HG03108 (cell line): ENCODE data around the gene DPEP1.
"Not testable (repeated sequence)": the region's sequence is repeated elsewhere in the genome, so short reads cannot be mapped to it uniquely, and the experiment has no call there.

Source experiments
- ATAC-seq: cut with Tn5 transposase; IDR thresholded peaks from one replicate; pipeline ENCODE4 v1.9.1; 2021; ENCODE audit warnings: moderate library complexity; ENCODE audit not compliant: unreplicated experiment

Gene DPEP1

DNA sequence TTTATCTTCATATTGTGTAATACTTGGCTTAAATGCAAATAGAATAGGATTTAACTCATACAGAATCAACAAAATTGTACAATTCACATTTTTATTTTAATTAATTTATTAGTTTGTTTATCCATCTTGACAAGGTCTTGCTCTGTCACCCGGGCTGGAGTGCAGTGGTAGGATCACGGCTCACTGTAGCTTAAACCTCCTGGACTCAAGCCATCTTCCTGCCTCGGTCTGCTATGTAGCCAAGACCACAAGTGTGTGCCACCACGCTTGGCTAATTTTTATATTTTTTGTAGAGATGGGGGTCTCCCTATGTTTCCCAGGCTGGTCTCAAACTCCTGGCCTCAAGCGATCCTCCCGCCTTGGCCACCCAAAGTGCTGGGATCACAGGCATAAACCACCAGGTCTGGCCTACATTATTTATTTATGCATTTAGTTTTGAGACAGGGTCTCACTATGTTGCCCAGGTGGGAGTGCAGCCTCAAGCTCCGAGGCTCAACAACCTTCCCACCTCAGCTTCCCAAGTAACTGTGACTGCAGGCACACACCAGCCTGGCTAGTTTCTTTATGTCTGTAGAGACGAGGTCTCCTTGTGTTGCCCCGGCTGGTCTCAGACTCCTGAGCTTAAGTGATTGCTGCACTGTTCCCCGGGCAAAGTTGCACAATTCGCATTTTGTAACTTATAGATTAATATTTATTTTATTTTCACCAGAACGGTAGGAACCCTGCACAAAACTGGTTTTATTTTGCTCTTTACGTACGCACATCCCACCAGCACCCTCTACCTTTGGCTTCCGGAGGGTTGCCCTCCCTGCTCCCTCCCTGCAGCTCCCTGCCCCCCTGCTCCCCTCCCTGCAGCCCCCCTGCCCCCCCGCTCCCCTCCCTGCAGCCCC, 4.9 kb downstream of the DPEP1 start:
- ATAC-seq: no peak

DNA sequence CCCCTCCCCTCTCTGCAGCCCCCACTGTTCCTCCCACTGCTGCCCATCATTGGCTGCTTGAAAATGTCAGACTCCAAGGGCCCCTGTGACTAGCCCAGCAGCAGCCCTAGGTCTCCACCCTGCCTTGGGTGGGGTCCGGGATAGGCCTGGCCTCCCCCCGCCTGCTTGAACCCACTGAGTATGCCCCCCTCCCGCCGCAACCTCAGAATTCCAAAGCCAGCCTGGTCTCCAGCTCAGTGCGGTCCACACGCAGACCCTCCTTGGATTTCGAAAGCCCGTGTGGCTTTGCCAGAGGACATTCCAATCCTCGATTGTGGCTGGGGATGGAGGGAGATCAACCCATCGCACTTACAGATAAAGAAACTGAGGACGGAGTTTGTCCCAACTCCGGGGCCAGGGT, 6.4 kb downstream of the DPEP1 start:
- ATAC-seq: no peak

DNA sequence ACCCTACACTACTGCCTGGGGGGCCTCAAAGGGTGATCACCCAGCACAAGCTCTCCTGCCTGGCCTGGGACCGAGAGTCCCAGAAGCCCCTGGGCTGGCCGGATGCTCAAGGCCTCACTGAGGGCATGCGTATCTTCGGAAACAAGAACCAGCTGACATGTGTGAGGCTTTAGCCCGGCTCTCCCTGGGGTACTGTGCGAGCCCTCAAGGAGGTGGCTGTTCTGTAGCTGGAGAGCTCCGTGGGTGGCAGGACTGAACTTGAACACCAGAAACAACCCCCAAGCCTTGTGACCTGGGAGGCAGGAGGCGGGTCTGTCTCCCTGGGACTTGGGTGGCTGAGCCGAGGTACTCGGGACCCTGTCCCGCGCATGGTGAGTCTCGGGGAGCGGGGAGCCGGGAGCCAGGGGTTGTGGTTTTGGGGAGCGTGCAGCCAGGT, 7.0 kb downstream of the DPEP1 start:
- ATAC-seq: no peak

DNA sequence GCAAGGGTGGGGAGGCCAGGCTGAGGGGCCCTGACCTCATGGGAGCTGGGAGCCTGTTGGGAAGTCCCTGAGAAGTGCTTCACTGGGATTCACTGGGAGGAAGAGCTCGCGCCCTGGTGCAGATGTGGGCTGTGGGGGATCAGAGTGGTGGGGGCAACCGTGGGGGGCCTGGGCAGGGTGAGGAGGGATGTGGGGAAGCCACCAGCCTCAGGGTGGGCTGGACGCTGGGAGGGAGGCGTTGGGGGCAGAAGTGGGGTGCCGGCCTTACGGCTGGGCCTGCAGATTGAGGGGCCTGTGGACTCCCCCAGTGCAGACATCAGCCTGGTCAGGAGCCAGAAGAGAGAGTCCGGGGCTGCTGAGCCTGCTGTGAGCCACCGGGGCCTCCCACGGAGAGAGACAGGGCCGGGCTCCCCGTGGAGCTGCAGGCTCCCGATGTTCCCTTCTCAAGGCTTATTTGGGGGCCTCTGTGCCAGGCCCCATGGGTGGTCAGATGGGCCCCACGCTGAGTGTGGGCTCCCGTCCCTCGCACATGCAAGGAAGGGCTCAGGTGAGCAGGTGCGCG, 7.8 kb downstream of the DPEP1 start:
- ATAC-seq: no peak

DNA sequence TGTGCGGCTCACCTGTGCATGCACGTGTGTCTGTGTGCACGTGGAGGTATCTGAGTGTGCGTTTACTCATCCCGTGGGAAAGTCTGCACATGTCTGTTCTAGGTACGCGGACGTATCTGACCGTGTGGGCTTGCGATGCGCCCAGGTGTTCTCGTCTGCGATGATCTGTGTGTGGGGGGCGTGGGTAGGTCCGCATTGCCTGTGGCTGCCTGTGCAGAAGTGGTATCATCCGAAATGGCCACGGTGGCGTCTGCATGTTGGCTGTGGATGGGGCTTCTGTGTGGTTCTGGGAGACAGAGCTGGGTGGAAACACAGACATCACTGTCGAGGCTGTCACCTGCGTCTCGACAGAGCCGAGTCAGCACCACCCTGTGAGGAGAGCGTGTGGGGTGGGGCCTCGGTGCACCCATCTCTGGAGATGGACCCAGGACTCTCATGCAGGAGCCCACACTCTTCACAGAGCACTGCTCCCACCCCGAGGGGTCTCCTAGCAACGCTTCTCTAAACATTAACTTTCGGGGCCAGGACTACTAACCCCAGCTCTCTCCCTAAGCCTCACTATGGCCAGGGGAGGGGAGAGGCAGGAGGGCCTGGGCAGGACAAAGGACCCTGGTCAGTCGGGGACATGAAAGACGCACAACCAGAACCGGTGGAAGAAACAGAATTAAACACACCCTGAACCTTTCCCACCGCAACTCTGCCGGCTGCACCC, 8.4 kb downstream of the DPEP1 start:
- no peak for ATAC-seq

DNA sequence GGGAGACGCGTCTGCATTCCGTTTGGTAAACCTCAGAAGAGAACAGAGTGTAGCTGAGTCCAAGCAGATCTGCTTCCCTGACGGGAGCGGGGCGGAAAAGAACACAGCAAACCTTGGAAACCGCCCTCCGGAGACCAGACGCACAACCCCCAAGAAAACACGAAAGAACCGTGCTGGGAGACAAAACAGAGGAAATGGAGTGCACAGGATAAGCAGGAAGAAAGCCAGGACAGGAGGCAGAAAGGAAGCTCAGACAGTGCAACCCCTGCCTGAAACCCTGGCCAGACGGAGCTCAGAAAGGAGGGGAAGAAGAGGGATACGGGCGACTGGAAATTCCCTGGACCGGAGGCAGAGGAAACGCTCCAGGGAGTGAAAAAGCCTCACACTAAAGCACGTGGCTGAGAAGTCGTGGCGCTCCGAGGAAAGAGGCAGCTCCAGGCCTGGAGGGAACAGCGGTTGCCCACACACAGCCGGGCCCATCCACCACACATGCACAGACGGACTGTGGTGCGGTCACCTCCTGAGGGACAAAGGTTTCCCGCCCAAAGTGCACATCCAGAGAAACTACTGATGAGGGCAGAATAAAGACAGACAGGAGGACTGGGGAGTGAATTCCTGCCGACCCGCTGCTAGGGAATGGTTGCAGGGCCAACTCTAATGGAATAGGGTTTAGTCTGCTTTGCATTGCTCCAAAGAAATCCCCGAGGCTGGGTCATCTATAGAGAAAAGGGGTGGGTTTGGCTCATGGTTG, 10.2 kb downstream of the DPEP1 start:
- ATAC-seq: no peak

DNA sequence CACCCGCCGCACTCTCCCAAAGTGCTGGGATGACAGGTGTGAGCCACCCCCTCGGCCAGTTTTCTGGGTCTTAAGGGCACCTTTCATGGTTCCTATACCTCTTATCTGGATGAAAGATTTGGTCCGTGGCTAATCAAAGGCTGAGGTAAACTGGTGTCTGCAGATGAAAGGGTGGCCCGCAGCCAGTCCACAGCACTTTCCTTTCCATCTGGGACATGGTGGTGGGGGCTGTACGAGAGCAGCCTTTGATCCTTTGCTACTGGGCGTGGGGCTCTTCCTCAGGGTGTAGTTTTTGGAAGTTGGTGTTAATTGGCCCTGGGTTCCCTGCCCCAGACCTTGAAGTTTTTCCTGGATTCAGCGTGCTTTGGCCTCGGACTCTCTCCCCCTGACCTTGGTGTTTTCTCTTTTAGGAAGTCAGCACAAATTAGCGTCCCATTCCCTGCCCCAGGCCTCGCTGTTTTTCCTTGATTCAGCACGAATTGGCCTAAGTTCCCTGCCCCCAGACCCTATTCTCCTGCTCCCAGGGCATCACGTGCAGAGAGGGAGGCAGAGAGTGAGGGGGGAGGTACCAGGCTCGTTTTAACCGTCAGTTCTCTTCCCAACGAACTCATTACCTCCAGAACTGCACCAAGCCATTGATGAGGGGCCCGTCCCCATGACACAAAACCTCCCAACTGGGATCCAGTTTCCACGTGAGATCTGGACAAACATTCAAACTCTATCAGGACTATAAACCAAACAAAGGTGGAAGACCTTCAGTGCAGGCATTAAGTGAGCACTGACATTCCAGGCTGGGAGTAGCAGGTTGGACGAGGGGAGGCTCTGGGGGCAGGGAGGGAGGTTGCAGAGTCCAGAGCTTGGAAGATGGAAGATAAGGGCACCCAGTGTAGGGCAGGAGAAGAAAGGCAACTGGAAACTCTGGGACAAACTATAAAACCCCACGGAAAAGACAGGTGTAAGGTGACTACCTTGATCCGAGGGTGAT, 11.6 kb downstream of the DPEP1 start:
- no peak for ATAC-seq

DNA sequence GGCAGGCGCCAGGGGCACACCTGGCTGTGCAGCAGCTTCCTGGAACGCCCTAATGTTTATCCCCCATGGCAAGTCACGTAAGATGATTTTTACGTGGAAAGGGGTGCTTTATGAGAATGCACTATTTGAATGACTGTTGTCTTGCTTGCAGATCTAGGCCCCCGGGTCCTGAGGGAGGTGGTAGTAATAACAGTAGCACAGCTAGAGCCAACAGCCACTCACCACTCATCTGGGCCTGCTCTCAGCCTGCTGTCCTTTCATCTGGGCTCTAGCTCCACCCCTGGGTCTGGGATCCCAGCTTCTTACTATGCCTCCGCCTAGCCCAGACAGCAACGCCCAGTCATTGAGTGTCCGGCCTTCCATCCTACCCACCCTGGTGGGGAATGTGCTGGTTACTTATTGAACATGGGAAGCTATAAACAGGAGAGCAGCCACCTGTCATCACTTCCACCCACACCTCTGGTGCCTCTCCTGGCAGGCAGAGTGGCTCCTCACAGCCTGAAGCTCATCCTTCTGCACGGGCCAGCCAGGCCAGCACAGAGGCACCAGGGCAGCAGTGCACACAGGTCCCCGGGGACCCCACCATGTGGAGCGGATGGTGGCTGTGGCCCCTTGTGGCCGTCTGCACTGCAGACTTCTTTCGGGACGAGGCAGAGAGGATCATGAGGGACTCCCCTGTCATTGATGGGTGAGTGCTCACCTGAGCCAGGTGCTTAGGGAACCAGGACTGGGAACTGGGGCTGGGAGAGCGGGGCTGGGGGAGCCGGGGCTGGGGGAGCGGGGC, 16.6 kb downstream of the DPEP1 start:
- ATAC-seq: no peak

DNA sequence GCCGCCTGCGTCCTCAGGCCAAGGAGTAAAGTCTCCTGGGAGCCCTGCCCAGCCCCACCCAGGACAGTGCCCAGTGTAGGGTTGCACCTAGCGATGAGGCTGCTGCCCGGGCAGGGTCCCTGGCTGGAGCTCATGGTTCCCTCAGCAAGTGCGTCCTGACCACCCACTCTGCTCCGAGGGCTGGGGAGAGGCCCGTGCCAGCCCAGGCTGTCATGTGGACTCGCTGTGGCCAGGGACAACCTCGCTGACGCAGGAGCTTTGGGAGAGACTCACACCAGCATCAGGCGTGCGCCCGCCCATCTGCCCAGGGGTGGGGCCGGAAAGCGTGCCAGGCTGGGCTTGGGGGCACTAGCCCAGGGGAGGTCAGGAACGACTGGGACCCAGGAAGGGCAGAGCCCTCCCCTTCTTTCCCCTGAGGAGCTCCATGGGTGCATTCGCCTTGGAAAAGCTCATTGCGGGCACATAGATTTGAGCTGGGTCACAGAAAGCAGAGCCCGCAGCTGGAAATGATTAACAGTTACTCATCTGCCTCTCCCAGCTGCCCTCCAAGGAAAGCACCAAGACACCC, 19.7 kb downstream of the DPEP1 start:
- ATAC-seq: no peak

DNA sequence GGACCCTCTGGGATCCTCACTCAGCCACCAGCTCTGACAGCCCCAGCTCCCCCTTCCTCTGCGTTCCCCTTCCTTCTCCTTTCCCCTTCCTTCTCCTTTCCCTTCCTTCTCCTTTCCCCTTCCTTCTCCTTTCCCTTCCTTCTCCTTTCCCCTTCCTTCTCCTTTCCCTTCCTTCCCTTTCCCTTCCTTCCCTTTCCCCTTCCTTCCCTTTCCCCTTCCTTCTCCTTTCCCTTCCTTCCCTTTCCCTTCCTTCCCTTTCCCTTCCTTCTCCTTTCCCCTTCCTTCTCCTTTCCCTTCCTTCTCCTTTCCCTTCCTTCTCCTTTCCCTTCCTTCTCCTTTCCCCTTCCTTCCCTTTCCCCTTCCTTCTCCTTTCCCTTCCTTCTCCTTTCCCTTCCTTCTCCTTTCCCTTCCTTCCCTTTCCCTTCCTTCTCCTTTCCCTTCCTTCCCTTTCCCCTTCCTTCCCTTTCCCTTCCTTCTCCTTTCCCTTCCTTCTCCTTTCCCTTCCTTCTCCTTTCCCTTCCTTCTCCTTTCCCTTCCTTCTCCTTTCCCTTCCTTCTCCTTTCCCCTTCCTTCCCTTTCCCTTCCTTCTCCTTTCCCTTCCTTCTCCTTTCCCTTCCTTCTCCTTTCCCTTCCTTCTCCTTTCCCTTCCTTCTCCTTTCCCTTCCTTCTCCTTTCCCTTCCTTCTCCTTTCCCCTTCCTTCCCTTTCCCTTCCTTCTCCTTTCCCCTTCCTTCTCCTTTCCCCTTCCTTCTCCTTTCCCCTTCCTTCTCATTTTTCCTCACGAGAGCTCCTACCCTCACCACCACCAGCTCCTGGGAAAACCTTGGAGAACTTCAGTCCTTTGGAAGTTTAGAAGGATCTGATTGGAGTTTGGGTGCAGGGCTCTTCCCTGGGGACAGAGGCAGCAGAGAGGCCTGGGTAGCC, 21.3 kb downstream of the DPEP1 start:
- not testable (repeated sequence) for ATAC-seq

DNA sequence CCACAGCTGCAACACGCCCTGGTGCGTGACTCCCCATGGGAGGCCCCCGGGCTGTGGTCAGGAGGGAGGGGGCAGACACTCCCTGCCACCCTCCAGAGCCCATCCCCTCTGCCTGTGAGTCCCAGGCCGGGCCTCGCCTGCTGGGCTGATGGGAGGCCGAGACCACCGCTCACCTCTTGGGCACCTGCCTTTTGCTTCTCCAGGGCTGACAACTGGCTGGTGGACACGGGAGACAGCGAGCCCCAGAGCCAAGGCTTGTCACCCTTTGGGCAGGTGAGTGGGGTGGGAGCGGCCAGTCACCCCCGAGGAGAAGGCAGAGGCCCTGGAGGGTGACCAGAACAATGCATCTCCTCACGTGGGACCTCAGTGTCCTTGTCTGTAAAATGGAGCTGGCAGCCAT, 23.2 kb downstream of the DPEP1 start:
- ATAC-seq: no peak

DNA sequence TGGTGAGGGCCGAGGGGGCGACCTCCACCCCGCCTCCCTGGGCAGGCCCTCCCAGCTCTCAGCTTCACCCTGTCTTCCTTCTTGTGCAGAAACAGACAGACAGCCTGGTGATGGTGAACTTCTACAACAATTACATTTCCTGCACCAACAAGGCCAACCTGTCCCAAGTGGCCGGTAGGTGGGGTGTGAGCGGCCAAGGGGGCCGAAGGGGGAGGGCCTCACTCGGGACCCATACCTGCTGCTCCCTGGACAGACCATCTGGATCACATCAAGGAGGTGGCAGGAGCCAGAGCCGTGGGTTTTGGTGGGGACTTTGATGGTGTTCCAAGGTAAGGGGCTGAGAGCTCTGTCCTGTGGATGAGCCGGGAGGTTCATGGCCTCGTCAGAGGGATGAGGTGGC, 23.9 kb downstream of the DPEP1 start:
- ATAC-seq: no peak

DNA sequence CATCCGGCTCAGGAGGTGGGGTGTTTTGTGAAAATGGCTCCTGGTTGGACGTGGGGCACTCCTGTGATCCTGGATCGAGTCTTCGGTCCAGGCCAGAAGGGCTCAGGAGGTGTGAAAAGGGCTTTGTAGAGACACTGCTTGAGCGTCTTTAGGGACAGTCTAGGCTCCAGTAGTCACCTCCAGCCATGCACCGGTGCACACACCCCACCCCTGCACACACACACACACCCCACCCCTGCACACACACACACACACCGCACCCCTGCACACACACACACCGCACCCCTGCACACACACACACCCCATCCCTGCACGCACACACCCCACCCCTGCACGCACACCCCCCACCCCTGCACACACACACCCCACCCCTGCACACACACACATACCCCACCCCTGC, 25.0 kb downstream of the DPEP1 start:
- no peak for ATAC-seq

DNA sequence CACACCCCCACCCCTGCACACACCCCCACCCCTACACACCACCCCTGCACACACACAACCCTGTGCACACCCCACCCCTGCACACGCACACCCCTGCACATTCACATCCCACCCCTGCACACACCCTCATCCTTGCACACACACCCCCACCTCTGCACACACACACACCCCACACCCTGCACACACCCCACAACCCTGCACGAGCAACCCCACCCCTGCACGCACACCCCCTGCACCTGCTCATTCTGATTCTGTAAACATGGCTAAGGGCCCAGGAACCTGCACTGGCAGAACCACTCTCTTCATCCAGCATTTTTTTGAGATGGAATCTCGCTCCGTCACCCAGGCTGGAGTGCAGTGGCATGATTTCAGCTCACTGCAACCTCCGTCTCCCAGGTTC, 25.9 kb downstream of the DPEP1 start:
- ATAC-seq: no peak

DNA sequence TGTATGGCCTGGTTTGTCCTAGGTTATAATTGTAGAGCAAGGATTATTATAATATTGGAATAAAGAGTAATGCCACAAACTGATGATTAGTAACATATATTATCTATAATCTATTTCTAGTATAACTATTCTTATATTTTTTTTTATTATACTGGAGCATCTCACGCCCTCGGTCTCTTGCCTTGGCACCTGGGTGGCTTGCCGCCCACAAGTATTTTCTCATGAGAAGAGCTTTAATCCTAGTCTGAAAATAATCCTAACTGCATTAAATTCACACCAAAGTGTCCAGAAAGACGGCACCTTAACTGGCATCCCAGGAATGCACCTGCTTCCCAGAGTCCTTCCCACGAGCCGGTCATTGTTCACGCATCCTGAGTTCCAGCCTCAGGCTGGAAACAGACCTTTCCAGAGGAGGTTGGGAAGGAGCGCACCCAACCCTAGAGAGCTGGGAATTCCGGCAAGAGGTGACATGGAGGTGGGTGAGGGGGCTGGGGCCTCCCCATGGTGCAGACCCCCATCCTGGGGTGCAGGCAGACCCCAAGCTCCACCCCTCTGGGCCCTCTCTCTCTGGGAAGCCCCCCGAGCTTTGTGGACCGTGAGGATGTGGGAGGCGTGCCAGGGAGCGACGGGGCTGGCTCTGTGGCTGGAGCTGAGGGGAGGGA, 28.1 kb downstream of the DPEP1 start:
- ATAC-seq: no peak

DNA sequence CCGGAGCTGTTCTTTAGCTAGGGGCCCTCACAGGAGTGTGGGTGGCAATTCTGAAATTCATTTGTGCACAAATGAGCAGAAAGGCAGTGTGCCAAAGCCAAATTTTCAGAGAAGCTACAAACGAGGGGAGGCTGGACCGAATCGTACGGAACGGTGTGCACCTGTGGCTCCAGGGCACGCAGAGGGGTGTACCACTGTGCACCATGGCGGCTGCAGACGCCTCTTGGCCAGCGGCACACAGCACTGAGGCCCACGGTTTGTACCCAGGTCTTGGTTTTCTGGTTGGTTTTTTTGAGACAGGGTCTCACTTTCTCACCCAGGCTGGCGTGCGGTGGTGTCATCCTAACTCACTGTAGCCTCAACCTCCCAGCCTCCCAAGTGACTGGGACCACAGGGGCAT, 29.1 kb downstream of the DPEP1 start:
- ATAC-seq: no peak

DNA sequence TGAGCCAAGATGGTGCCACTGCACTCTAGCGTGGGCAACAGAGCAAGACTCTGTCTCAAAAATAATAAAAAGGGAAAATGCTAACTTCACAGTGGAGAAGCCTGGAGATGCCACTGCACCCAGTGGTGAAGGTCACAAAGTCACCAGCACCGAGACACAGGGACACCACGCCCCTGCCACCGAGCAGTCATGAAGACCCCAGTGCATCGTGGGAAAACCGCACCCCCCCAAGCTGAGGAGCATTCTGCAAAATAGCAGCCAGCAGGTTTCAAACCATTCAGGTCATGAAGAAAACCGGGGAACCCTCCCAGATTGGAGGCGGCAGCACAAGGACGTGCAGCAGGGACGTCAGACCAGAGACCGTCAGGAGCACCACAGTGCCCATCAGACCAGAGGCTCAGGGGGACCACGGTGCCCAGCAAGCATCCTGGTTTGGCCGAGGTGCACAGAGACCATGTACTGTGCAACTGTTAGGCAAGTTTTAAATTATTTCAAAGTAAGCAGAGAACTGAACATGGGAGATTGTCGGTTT, 30.4 kb downstream of the DPEP1 start:
- no peak for ATAC-seq
